ENCODE measurements around the gene SLC35F3.

- TF ChIP-seq CTCF (IDR thresholded peaks at IDR 0.05; ENCODE audit: low read depth, low read length, poor library complexity, severe bottlenecking) (no peak), EZH2phosphoT487 (IDR thresholded peaks at IDR 0.05; ENCODE audit: borderline replicate concordance, low read length) (no peak)
Observed at GRCh38 chr1:234007684-234008083, 103.2 kb downstream of the SLC35F3 start.
